Adrenal gland (tissue), 12 donors: Measurements from ENCODE around the gene INF2. TPM values are rescaled to one million over a fixed set of nuclear protein-coding genes. Genes with fewer than 3 reads are reported as not detected.

Experiments used
- DNase-seq, 7 donors: peaks; one replicate each; pipeline ENCODE4 v3.0.0-alpha.2; 2019 to 2020
- H3K27ac ChIP-seq, 5 donors: fragments of 200-600 bp; sonication (generic) in 4 of 5; 1 replicate in 3 of 5; 2 replicates in 2 of 5; pipeline versions ENCODE4 v1.5.1 to v1.8.0; 2016 to 2020; ENCODE audit warnings: mild to moderate bottlenecking in 1 of 5
- H3K27me3 ChIP-seq: fragments of 200-600 bp; 2 replicates; pipeline ENCODE4 v1.8.0; 2021
- H3K36me3 ChIP-seq, 2 donors: fragments of 200-600 bp; replicated peaks in 1 of 2; 1 replicate in 1 of 2; 2 replicates in 1 of 2; pipeline versions ENCODE4 v1.5.1 to v1.8.0; 2018 to 2022
- H3K4me1 ChIP-seq, 2 donors: fragments of 200-600 bp; replicated peaks in 1 of 2; 1 replicate in 1 of 2; 2 replicates in 1 of 2; pipeline versions ENCODE4 v1.5.1 to v1.8.0; 2018 to 2021
- H3K4me3 ChIP-seq, 4 donors: fragments of 200-600 bp; sonication (generic) in 3 of 4; one replicate each; pipeline ENCODE4 v1.5.1; 2016 to 2018
- H3K9me3 ChIP-seq, 3 donors: fragments of 200-600 bp; sonication (generic) in 1 of 3; replicated peaks in 1 of 3; 1 replicate in 2 of 3; 2 replicates in 1 of 3; pipeline versions ENCODE4 v1.5.1 to v1.8.0; 2016 to 2021
- CTCF ChIP-seq, 6 experiments: fragments of 450-650 bp in 4 of 6; fragments of 200-600 bp in 2 of 6; sonication (generic) in 1 of 6; IDR thresholded peaks; 1 replicate in 5 of 6; 2 replicates in 1 of 6; pipeline versions ENCODE4 v1.5.1 to v1.8.0; 2016 to 2021; ENCODE audit warnings: antibody characterized with exemption in 6 of 6, mild to moderate bottlenecking in 2 of 6, moderate library complexity in 1 of 6
- POLR2A ChIP-seq, 2 donors: fragments of 450-650 bp; IDR thresholded peaks; one replicate each; pipeline ENCODE4 v1.6.1; 2017; ENCODE audit warnings: antibody characterized with exemption in 2 of 2, mild to moderate bottlenecking in 2 of 2, moderate library complexity in 1 of 2
- WGBS, 4 donors: extraction: QIAGEN DNeasy Blood & Tissue Kit in 2 of 4; methylation state at CpG; one replicate each; pipeline versions ENCODE4 v1.1.5 to v1.1.7; 2013 to 2017; 5-methylcytosine and 5-hydroxymethylcytosine counted together
- intact Hi-C, 2 donors: fragments of 100-400 bp; cut with DNase I; formaldehyde crosslinking; loops; one replicate each; pipeline versions ENCODE4 v1.14.1 to v1.15.0; 2022 to 2023
- polyA plus RNA-seq, 3 donors: library from polyadenylated mRNA; stranded (reverse); fragments of 200-250 nt in 2 of 3; fragments of 350-450 nt in 1 of 3; fragmentation: Illumina TruSeq in 1 of 3; extraction: RNeasy Lipid Tissue Mini Kit (QIAGEN cat#74804) in 1 of 3; gene quantifications; one replicate each; pipeline ENCODE4 v1.2.3, GENCODE V29; 2013 to 2014
- total RNA-seq, 9 donors: library from RNA; depleted of rRNA in 4 of 9; stranded (reverse); fragments of >200 nt in 4 of 9; fragments of 120-200 nt in 1 of 9; fragmentation: NEBNext Ultra II Directional in 1 of 9; extraction: Animal tissue kit (Norgen Biotek cat#: 25700) in 1 of 9; gene quantifications; one replicate each; pipeline versions ENCODE4 v1.1.0 to v1.2.4, GENCODE V29; 2013 to 2023
- donor health status: healthy with polysubstance abuse.
- donor health status: Bipolar disorder and iron deficiency.
- donor health status: DM: yes; HTN: yes; CAD: no.
- donor health status: DM: no; HTN: no; CAD: no.
- donor health status: DM: no; HTN: no; CAD: no.
- donor health status: DM: yes; HTN: yes; CAD: no.

Gene INF2
- total and polyA plus RNA-seq, 12 donors = 8.4 to 217 (median 62.0) TPM

GRCh38 chr14:104742586-104743455 is 53.4 kb downstream of the INF2 start:
- TF ChIP-seq CTCF (IDR thresholded peaks at IDR 0.05) (no peak), POLR2A (IDR thresholded peaks at IDR 0.05) (no peak)
- Histone ChIP-seq H3K4me1 (peaks cover 0 to 6% of the 10 kb centered on the region in 2 donors), H3K4me3 (no peak overlapping the region), H3K9me3 (no peaks in the 10 kb centered on the region), H3K27me3 (no peaks in the 10 kb centered on the region), H3K36me3 (no peaks in the 10 kb centered on the region), H3K27ac (no peak overlapping the region)
- intact Hi-C loops = no loop called here
- WGBS, 4 donors = 92 to 98% (median 93%) methylated on average over 10 to 32 of the region's 32 CpGs
- DNase-seq = no peak

DNA sequence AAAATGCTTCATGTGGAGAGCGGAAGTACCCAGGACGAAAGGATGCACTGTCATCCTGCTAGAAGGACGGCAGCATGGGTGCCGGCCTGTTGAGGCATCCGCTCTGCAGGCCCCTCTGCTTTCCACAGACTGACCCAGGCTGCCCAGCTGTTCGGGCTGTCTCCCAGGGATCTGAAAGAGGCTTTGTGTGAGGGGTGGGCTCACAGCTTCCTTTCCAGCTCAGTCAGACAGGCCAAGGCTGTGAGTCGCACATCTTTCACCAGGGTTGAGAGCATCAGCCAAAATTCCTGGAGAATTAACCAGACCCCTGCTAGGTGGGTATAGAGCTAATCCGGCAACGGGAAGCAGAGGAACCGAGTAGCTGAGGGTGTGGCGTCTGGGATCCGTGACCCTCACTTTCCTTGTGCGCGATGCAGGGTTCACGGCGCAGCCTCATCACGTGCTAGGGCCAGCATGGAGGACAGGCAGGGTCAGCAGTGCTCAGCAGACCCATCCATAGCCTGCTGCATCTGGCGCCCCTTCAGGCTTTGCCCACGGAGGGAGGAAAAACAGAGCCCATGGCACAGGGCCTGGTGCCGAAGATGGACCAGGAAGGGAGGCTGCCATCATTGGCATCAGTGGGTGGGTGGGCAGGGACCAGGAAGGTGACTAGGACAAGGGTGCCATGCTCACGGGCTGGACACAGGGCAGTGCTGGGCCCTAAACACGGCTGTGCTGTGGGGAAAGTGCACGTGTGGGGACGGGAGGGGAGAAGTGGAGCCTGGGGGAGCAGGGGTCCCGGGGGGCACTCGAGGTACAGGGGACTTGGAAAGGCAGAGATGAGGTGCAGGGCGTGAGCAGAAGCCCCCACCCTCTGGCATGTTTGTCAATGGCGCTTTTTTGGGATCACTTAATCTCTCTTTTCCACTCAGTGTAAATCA is 54.3 kb downstream of the INF2 start:
- 88 to 95% (median 93%) methylated on average over 22 to 28 of the region's 28 CpGs for WGBS, 4 donors
- intact Hi-C loops = no loop called here
- H3K9me3 ChIP-seq = no peaks in the 10 kb centered on the region
- H3K4me1 ChIP-seq = peaks cover 0 to 6% of the 10 kb centered on the region in 2 donors
- no peak overlapping the region for H3K4me3 ChIP-seq
- no peak overlapping the region for H3K27ac ChIP-seq
- no peak for DNase-seq
- H3K27me3 ChIP-seq = no peaks in the 10 kb centered on the region
- no peaks in the 10 kb centered on the region for H3K36me3 ChIP-seq
- TF ChIP-seq POLR2A (IDR thresholded peaks at IDR 0.05) (no peak), CTCF (IDR thresholded peaks at IDR 0.05) (no peak)

- no peak for DNase-seq
- no peak for TF ChIP-seq POLR2A (IDR thresholded peaks at IDR 0.05)
- no peak overlapping the region for H3K27ac ChIP-seq
- H3K4me1 ChIP-seq = peaks cover 0 to 6% of the 10 kb centered on the region in 2 donors
- no peaks in the 10 kb centered on the region for H3K27me3 ChIP-seq
- 92 to 96% (median 95%) methylated on average over 10 of the region's 10 CpGs for WGBS, 4 donors
- no peak overlapping the region for H3K4me3 ChIP-seq
- no peaks in the 10 kb centered on the region for H3K36me3 ChIP-seq
- intact Hi-C loops = no loop called here
- no peaks in the 10 kb centered on the region for H3K9me3 ChIP-seq
Observed at GRCh38 chr14:104744484-104744883, 55.1 kb downstream of the INF2 start.

GRCh38 chr14:104745431-104745830 is 56.0 kb downstream of the INF2 start:
- Histone ChIP-seq H3K27me3 (no peaks in the 10 kb centered on the region), H3K4me1 (peaks cover 0 to 6% of the 10 kb centered on the region in 2 donors), H3K4me3 (no peak overlapping the region), H3K36me3 (no peaks in the 10 kb centered on the region), H3K27ac (no peak overlapping the region), H3K9me3 (no peaks in the 10 kb centered on the region)
- no peak for TF ChIP-seq CTCF (IDR thresholded peaks at IDR 0.05)
- TF ChIP-seq POLR2A (IDR thresholded peaks at IDR 0.05) = no peak
- no peak for DNase-seq
- intact Hi-C loops = no loop called here
- 87 to 92% (median 88%) methylated on average over 5 to 9 of the region's 9 CpGs for WGBS, 4 donors
